ENCODE data around the gene ZNF878. TPM values are rescaled to one million over a fixed set of nuclear protein-coding genes. Genes with fewer than 3 reads are reported as not detected.

Gene ZNF878
- total RNA-seq, 2 donors from 2014 or later, result 1.6 to 3.7 TPM

DNA sequence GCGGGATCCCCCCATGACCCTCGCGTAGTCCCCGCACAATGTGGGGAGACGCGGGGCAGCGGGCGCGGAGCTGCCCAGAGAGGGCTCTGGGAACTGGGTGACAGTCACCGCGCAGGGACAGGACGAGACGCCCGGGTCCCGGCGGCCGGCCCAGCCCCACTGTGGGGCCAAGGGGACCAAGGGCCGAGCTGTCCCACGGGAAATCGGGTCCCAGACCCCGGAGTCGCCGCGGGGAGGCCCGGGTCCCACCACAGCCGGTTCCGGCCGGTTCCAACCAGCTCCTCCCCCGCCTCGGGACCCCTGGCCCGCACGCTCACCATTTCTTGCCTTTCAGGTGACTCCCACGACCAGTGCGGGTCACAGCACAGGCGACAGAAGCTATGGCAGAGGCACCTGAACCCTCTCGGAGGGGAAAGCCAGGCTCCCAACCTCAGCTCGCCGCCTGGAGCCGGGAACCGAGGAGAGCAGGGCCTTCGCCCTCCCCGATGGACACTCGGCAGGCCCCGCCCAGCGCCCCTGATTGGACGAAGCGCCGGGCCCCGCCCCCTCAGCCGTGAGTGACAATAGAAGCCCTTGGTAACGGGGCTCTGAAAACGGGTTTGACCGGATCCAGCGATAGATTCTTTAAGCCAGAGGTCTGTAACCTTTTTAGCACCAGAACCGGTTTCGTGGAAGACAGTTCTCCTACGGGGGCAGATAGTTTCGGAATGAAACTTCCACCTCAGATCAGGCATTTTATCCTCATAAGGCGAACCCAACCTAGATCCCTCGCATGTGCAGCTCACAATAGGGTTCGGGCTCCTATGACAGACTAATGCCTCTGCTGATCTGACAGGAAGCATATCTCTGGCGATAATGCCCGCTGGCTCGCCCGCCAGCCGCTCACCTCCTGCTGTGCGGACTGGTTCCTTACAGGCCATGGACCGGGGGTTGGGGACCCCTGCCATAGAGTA lies 17.3 kb downstream of the ZNF878 start, which contains the start of gene ZNF433:
Gene ZNF433 (minus strand): TSS at position 460 of the 953 bp plus-strand sequence. CDS start 140 bp downstream, at position 320.
- peak within 1 kb of the TSS; percentile 90 for H3K27ac Mint-ChIP-seq
- peaks cover 22% of the 10 kb centered on the region for H3K27me3 Mint-ChIP-seq (ENCODE audit: insufficient read depth)
- H3K27me3 ChIP-seq (ENCODE audit: control insufficient read depth, insufficient read depth, low read length, poor library complexity, severe bottlenecking), result no peaks in the 10 kb centered on the region
- H3K4me1 ChIP-seq (ENCODE audit: control insufficient read depth, insufficient read depth, low read length), result no peaks in the 10 kb centered on the region
- TF ChIP-seq, protein P1, sequence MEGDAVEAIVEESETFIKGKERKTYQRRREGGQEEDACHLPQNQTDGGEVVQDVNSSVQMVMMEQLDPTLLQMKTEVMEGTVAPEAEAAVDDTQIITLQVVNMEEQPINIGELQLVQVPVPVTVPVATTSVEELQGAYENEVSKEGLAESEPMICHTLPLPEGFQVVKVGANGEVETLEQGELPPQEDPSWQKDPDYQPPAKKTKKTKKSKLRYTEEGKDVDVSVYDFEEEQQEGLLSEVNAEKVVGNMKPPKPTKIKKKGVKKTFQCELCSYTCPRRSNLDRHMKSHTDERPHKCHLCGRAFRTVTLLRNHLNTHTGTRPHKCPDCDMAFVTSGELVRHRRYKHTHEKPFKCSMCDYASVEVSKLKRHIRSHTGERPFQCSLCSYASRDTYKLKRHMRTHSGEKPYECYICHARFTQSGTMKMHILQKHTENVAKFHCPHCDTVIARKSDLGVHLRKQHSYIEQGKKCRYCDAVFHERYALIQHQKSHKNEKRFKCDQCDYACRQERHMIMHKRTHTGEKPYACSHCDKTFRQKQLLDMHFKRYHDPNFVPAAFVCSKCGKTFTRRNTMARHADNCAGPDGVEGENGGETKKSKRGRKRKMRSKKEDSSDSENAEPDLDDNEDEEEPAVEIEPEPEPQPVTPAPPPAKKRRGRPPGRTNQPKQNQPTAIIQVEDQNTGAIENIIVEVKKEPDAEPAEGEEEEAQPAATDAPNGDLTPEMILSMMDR (conservative IDR thresholded peaks at IDR 0.05), result peak; percentile 19
- H3K4me1 Mint-ChIP-seq, result peaks cover 5% of the 10 kb centered on the region
- H3K4me3 ChIP-seq (ENCODE audit: low read length), result peak within 1 kb of the TSS; percentile 92
- peaks cover 23% of the 10 kb centered on the region for H3K9me3 ChIP-seq (ENCODE audit: control insufficient read depth, low read length)
- peaks cover 24% of the 10 kb centered on the region for H3K36me3 Mint-ChIP-seq (ENCODE audit: low read depth)
- peak; percentile 99 for DNase-seq
- H3K36me3 ChIP-seq (ENCODE audit: control insufficient read depth, insufficient read depth, low read length), result peaks cover 7% of the 10 kb centered on the region
- peak within 1 kb of the TSS; percentile 90 for H3K9ac ChIP-seq (ENCODE audit: extremely low read depth, low read length, poor library complexity, severe bottlenecking)
- peak within 1 kb of the TSS; percentile 73 for H3K4me3 Mint-ChIP-seq
- WGBS, 2 experiments (ENCODE audit: insufficient coverage in 1 of 2, insufficient read length in 1 of 2), result 1 to 6% methylated on average over 26 to 68 of the region's 68 CpGs
- peak within 1 kb of the TSS; percentile 72 for H3K27ac ChIP-seq (ENCODE audit: low read depth, low read length)
- H3K9me3 Mint-ChIP-seq, result peaks cover 66% of the 10 kb centered on the region

DNA sequence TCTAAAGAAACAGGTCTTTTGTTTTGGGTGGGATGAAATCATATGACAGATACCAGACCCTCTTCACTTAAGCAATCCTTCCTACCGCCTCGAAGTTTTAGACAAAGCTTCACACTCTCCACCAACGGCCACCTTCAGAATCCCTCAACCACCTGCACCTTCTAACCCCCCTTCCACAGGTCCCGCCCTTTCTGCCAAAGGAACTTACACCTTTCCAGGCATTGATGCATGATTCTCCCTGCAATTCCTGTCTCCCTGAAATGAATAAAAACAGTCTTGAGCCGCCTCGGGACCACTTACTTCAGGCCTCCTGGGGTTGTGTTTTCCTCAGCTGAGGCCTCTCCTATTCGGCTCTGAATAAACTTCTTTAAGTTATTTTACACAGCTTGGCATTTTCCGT lies 18.1 kb downstream of the ZNF878 start:
- peak overlapping the region; percentile 92 for H3K4me3 ChIP-seq (ENCODE audit: low read length)
- Mint-ChIP-seq H3K4me1 (peaks cover 5% of the 10 kb centered on the region), H3K27ac (no peak overlapping the region), H3K9me3 (peaks cover 69% of the 10 kb centered on the region), H3K36me3 (ENCODE audit: low read depth) (peaks cover 29% of the 10 kb centered on the region), H3K4me3 (peak overlapping the region; percentile 73), H3K27me3 (ENCODE audit: insufficient read depth) (peaks cover 22% of the 10 kb centered on the region)
- peaks cover 7% of the 10 kb centered on the region for H3K36me3 ChIP-seq (ENCODE audit: control insufficient read depth, insufficient read depth, low read length)
- peak overlapping the region; percentile 90 for H3K9ac ChIP-seq (ENCODE audit: extremely low read depth, low read length, poor library complexity, severe bottlenecking)
- no peaks in the 10 kb centered on the region for H3K4me1 ChIP-seq (ENCODE audit: control insufficient read depth, insufficient read depth, low read length)
- no peak overlapping the region for H3K27ac ChIP-seq (ENCODE audit: low read depth, low read length)
- H3K9me3 ChIP-seq (ENCODE audit: control insufficient read depth, low read length), result peaks cover 28% of the 10 kb centered on the region
- no peak for DNase-seq
- TF ChIP-seq, protein P1 (conservative IDR thresholded peaks at IDR 0.05), result no peak
- H3K27me3 ChIP-seq (ENCODE audit: control insufficient read depth, insufficient read depth, low read length, poor library complexity, severe bottlenecking), result no peaks in the 10 kb centered on the region
- WGBS, 2 experiments (ENCODE audit: insufficient coverage in 1 of 2, insufficient read length in 1 of 2), result 29 to 43% methylated on average over 4 to 8 of the region's 8 CpGs

DNA sequence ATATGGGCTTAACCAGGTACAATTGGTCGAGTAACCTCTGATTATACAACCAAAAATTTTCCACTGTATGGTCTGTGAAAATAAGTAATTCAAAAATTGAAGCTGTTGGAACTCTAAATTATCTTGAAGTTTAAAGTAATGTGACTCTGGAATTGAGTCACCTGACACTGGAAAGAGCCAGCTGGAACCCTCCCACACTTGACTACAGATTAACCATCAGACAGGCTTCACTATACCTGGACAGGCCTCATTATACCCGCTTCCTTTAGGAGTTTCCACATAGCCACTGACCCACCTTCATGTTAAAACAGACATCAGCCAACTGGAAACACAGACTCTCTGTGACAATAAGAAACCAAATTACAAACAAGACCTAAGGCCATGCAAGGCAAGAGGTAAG lies 18.6 kb downstream of the ZNF878 start:
- Histone ChIP-seq H3K36me3 (ENCODE audit: control insufficient read depth, insufficient read depth, low read length) (peaks cover 7% of the 10 kb centered on the region), H3K9me3 (ENCODE audit: control insufficient read depth, low read length) (peaks cover 33% of the 10 kb centered on the region), H3K27me3 (ENCODE audit: control insufficient read depth, insufficient read depth, low read length, poor library complexity, severe bottlenecking) (no peaks in the 10 kb centered on the region), H3K9ac (ENCODE audit: extremely low read depth, low read length, poor library complexity, severe bottlenecking) (no peak overlapping the region), H3K4me1 (ENCODE audit: control insufficient read depth, insufficient read depth, low read length) (no peaks in the 10 kb centered on the region), H3K27ac (ENCODE audit: low read depth, low read length) (no peak overlapping the region), H3K4me3 (ENCODE audit: low read length) (peak overlapping the region; percentile 92)
- H3K4me1 Mint-ChIP-seq, result peaks cover 5% of the 10 kb centered on the region
- H3K27me3 Mint-ChIP-seq (ENCODE audit: insufficient read depth), result peaks cover 22% of the 10 kb centered on the region
- peak overlapping the region; percentile 73 for H3K4me3 Mint-ChIP-seq
- peaks cover 69% of the 10 kb centered on the region for H3K9me3 Mint-ChIP-seq
- peaks cover 33% of the 10 kb centered on the region for H3K36me3 Mint-ChIP-seq (ENCODE audit: low read depth)
- TF ChIP-seq, protein P1 (conservative IDR thresholded peaks at IDR 0.05), result no peak
- DNase-seq, result no peak
- 77% methylated on average over 1 of the region's 2 CpGs; no CpG with 5 or more reads in 1 of the 2 experiments for WGBS, 2 experiments (ENCODE audit: insufficient coverage in 1 of 2, insufficient read length in 1 of 2)
- H3K27ac Mint-ChIP-seq, result no peak overlapping the region
